Measurements from ENCODE around the gene TESK2.
A peak's percentile ranks its signal among the peaks of the same experiment; 100 is the strongest.
"Not testable (repeated sequence)": the region's sequence is repeated elsewhere in the genome, so short reads cannot be mapped to it uniquely, and the experiment has no call there.

TESK2 gene

DNA sequence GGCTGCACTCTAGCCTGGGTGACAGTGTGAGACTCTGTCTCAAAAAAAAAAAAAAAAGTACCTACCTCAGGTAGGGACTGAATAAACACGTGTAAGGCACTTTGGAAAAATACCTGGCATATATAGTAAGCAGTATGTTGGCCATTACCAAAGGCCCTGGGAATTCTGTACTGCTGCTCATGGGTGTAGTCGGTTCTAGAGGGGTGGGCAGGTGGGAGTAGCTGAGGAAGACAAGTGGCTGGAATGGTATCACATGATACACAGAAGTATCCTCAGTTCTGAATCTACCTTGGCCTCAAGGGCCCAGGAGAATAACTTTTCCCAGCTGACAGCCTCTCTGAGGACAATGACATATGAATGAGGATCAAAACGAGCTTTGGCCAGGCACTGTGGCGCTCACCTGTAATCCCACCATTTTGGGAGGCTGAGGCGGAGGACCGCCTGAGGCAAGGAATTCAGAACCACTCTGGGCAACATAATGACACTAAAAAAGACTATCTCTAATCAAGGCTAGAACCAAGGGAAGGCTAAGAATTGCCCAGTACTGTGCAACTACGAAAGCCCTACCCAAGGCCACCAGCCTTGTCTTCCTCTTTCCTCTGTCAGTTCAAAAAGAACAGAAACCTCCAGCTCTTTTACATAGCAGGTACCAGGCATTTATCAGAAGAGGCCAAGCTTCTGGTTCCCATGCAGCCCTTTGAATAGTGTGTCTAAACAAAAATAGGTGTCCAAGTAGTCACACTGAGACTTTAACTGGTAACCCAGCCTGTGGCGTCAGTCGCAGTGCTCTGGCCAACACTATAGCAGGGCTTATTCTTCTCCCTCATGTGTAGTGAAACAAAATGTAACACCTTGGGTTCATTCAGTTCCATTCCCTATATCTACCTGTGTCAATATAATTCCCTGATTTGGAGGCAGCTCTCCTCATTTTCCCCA is 19.3 kb upstream of the TESK2 start:
- no peak for DNase-seq

DNA sequence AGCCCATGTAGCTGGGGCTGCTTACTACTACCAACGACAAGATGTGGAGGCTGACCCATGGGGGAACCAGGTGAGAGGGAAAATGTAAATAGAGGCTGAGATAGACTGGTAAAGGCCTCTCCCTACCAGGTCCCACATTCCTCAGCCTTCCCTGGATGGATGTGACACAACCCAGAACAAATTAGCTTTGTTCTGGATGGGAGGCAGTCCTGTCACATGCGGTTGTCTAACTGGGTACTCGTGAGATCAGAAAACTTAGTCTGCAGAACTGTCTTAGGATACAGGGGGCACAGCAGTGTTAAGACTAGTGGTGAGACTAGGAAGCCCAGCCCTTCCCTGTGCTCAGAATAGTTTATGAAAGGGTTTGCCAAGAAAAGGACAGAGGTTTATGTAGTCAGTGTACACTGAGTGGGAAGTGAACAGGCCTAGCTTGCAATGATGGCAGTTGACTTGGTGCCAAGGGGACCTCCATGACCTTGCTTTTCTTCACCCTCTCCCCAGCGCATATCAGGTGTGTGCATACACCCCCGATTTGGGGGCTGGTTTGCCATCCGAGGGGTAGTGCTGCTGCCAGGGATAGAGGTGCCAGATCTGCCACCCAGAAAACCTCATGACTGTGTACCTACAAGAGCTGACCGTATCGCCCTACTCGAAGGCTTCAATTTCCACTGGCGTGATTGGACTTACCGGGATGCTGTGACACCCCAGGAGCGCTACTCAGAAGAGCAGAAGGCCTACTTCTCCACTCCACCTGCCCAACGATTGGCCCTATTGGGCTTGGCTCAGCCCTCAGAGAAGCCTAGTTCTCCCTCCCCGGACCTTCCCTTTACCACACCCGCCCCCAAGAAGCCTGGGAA is 17.6 kb upstream of the TESK2 start:
- no peak for DNase-seq

DNA sequence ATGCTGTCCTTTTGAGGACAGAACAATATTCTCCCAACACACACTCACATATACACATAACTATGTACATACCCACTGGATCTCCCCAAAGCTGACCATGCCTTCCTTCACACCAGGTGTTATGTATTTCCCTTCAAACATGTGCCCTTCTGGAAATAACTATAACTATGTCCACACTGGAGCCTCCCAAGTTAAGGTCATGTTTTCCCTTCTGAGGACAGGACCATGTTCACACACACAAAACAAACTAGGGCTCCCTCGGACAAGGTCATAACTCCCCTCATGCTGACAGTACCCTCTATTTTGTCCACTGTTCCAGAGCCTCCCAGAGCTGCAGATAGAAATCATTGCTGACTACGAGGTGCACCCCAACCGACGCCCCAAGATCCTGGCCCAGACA is 16.9 kb upstream of the TESK2 start:
- no peak for DNase-seq

DNA sequence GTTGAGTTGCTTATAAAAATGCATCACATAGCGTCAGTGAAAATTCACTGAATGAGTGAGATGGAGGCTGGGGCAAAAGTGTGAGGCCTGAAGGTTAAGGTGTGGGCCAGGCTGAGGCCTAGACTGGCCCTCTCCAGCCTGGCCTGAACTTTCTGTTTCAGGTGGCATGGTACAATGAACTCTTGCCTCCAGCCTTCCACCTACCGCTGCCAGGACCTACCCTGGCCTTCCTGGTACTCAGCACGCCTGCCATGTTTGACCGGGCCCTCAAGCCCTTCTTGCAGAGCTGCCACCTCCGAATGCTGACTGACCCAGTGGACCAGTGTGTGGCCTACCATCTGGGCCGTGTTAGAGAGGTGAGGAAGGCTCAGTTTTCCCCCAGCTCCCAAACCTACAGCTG is 16.2 kb upstream of the TESK2 start:
- DNase-seq = no peak

DNA sequence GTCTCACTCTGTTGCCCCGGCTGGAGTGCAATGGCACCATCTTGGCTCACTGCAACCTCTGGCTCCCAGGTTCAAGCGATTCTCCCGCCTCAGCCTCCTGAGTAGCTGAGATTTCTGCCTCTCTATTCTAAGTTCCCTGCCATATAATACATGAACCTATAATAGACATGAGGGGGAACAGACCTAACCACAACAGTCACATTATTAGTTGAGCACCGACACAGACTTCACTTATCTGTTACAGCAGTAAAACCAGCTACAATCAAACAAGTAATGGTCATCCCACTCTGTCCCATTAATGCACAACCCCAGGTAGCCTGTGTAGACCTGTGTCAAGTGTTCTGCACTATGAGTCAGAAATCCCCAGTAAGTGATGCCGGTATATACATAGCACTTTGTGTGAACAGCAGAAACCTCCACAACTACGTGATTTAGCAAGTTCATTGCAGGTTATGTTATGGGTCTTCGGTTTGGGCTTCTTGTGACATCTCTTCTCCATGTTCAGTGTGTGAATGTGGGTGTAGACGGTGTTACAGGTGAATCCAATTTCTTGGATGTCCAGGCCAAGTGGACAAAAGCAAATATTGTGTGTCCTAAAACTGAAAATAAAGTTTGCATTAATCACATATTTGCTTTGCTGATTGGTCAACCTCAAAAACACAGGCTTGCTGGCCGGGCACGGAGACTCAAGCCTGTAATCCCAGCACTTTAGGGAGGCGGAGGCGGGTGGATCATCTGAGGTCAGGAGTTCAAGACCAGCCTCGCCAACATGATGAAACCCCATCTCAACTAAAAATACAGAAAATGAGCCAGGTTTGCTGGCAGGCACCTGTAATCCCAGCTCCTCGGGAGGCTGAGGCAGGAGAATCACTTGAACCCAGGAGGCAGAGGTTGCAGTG is 12.7 kb upstream of the TESK2 start:
- DNase-seq = no peak

- no peak for DNase-seq
Observed at GRCh38 chr1:45501505-45501859, 10.5 kb upstream of the TESK2 start.

- no peak for DNase-seq
Observed at GRCh38 chr1:45499415-45499769, 8.4 kb upstream of the TESK2 start.

DNA sequence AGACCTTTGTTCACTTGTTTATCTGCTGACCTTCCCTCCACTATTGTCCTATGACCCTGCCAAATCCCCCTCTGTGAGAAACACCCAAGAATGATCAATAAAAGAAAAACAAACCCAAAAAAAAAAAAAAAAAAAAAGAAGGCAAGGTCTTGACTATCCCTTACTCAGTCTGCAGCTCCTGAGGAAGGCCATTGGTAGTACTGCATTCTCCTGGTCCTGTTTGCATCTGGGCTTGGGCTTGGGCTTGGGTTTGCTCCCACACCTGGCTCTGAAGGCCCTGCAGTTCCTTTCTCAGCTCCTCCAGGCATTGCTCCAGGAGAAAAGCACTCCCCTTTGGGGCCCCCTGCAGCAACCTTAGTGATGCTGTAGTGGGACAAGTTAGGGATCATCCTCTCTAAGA is 7.3 kb upstream of the TESK2 start:
- no peak for DNase-seq

GRCh38 chr1:45493116-45493697 is 2.2 kb upstream of the TESK2 start:
- DNase-seq = peak; percentile 53

DNA sequence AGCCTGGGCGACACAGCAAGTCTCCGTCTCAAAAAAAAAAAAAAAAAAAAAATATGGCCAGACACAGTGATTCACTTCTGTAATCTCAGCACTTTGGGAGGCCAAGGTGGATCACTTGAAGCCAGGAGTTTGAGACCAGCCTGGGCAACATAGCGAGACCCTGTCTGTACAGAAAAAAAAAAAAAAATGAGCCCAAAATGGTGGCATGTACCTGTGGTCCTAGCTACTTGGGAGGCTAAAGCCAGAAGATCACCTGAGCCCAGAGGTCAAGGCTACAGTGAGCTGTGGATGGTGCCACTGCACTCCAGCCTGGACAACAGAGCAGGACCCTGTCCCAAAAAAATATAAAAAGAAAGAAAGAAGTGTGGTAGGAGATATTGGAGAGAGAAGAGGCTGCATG is 1.7 kb upstream of the TESK2 start:
- no peak for DNase-seq

DNA sequence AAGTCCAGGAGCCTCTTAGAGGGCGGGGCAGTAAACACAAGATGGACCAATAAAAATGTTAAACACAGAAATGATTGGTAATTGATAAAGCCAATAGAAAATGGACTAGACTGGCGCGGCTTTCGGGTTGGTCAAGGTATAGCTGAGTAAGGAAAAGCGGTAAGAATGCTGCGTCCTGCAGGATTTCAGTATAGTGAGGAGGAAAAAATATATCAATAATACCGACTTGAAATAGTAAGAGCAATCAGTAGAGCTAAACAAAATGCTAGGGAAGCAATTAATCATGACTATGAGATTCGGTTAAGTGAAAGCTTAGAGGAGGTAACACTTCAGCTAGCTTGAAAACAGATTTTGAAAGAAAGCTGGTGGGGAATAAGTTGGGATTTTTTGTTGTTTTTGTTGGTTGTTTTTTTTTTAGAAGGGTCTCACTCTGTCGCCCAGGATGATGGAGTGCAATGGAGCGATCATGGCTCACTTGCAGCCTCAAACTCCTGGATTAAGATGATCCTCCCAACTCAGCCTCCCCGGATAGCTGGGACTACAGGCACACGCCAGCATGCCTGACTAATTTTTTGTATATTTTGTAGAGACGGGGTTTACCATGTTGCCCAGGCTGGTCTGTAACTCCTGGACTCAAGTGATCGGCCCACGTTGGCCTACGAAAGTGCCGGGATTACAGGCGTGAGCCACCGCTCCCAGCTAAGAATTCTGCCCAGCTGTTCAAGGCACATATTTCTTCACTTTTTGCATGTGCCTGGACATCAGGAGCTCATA is 711 bp upstream of the TESK2 start:
- no peak for DNase-seq

GRCh38 chr1:45490121-45490625 is 790 bp downstream of the TESK2 start:
- no peak for DNase-seq

- DNase-seq = not testable (repeated sequence)
Observed at GRCh38 chr1:45489379-45489778, 1.6 kb downstream of the TESK2 start.

GRCh38 chr1:45488666-45489377 is 2.1 kb downstream of the TESK2 start:
- no peak for DNase-seq

GRCh38 chr1:45485949-45486348 is 5.0 kb downstream of the TESK2 start:
- no peak for DNase-seq

- no peak for DNase-seq
Observed at GRCh38 chr1:45479039-45479748, 11.8 kb downstream of the TESK2 start.

- no peak for DNase-seq
Observed at GRCh38 chr1:45478121-45478814, 12.7 kb downstream of the TESK2 start.

DNA sequence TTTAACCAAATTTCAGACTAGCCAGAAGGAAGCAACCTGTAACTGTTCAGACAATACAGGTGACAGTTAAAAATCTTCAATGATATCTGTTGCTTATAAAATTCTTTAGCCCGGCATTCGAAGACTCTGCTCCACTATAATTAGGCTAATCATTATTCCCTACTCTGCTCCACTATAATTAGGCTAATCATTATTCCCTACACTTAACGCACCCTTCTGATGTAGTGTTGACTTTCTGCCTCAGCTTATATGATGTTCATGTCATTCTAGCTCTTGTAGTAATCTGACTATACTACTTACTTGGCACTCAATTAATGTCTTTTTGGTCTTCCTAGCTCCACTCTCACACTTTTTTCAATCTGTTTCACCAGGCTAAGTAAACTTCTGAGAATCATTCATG is 13.3 kb downstream of the TESK2 start:
- no peak for DNase-seq

GRCh38 chr1:45474194-45474593 is 16.8 kb downstream of the TESK2 start:
- DNase-seq = not testable (repeated sequence)

GRCh38 chr1:45473302-45473701 is 17.7 kb downstream of the TESK2 start:
- no peak for DNase-seq

Measured in MV-4-11 (cell line).